Activated T-helper 2 cell treated with anti-CD3 and anti-CD28 coated beads, Interferon-gamma antibody, Interleukin-2, Interleukin-4, amounts not matched to agents 10 μg/mL and 5 μg/mL and 100 μg/mL, durations not matched to agents 14 hours and 24 hours and 36 hours (primary cell): ENCODE results near the gene ARHGAP12. TPM values are rescaled to one million over a fixed set of nuclear protein-coding genes. Genes with fewer than 3 reads are reported as not detected.
"Not testable (repeated sequence)": the region's sequence is repeated elsewhere in the genome, so short reads cannot be mapped to it uniquely, and the experiment has no call there.

Source experiments
- DNase-seq: peaks from one replicate; pipeline ENCODE4 v3.0.0; 2021; ENCODE audit warnings: low spot score
- H3K27ac Mint-ChIP-seq: one replicate; pipeline ENCODE4 v1.8.0; 2021; ENCODE audit warnings: mixed read lengths
- H3K27me3 Mint-ChIP-seq: one replicate; pipeline ENCODE4 v1.8.0; 2021; ENCODE audit warnings: low read depth, mixed read lengths
- H3K36me3 Mint-ChIP-seq: one replicate; pipeline ENCODE4 v1.8.0; 2021; ENCODE audit warnings: low read depth, mixed read lengths
- H3K4me1 Mint-ChIP-seq: one replicate; pipeline ENCODE4 v1.8.0; 2021; ENCODE audit warnings: low read depth, mixed read lengths
- H3K4me3 Mint-ChIP-seq: one replicate; pipeline ENCODE4 v1.8.0; 2021; ENCODE audit warnings: low read depth, mild to moderate bottlenecking, moderate library complexity, mixed read lengths
- H3K9me3 Mint-ChIP-seq: one replicate; pipeline ENCODE4 v1.8.0; 2021; ENCODE audit warnings: mixed read lengths
- intact Hi-C: fragments of 100-400 bp; cut with micrococcal nuclease; formaldehyde crosslinking; loops from one replicate; pipeline ENCODE4 v1.15.1; 2023
- total RNA-seq: library from RNA; stranded (reverse); gene quantifications from 2 replicates; pipeline ENCODE4 v1.2.3, GENCODE V29; 2022

Gene ARHGAP12
- total RNA-seq = 2.7 and 3.5 TPM in 2 replicates

- peak; percentile 66 for DNase-seq
- Mint-ChIP-seq H3K4me3 (peak within 1 kb of the TSS; percentile 83), H3K9me3 (no peaks in the 10 kb centered on the region), H3K27ac (peak within 1 kb of the TSS; percentile 67), H3K36me3 (peaks cover 4% of the 10 kb centered on the region), H3K27me3 (peaks cover 21% of the 10 kb centered on the region), H3K4me1 (peaks cover 39% of the 10 kb centered on the region)
- intact Hi-C loops = loop anchor here (5.0 to 10.0 kb wide), 5 partner anchors 66 to 416 kb away; partner anchors contain the start of genes EPC1 and KIF5B
These were observed at the start of gene ARHGAP12 for GRCh38 chr10:31928549-31929260. Gene ARHGAP12, minus strand, starts transcription at chr10:31928831. Its CDS starts 19,976 bp downstream, at chr10:31908855.

- Mint-ChIP-seq H3K36me3 (no peaks in the 10 kb centered on the region), H3K9me3 (peaks cover 8% of the 10 kb centered on the region), H3K4me3 (no peak overlapping the region), H3K4me1 (peaks cover 26% of the 10 kb centered on the region), H3K27ac (no peak overlapping the region), H3K27me3 (no peaks in the 10 kb centered on the region)
- DNase-seq = no peak
- intact Hi-C loops = no loop called here
These were observed 49.5 kb upstream of the ARHGAP12 start for GRCh38 chr10:31978156-31978483.

DNA sequence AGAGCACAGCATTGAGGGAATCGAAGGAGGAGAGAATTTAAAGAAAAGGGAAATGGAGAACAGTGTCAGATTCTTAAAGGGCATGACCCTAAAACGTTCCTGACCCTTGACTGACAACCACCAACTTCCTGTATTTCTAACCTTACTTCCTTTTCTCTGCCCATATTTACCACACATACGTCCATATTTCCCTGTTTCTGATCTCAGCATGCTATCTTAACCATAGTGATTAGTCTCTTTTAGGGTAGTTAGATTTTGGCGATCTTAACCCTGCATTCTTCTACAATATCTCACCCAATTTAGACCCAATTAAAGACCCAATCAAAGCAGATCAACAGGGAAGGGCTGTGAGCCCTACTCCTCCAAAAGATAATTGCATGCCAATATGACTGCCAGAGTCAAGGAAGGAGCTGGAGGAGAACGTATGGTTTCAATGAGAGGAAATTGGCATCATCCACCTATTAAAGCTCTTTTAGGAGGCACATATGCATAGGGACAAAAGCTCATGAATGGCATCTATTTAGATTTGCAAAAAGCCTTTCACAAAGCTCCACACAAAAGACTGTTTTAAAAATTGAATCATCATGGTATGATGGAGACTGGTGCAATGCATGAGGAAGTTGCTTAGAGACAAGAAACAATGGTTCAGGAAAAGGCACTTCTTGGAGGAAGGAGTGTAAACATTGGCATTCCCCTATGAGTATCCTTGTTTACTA, 49.0 kb upstream of the ARHGAP12 start:
- H3K4me3 Mint-ChIP-seq = no peak overlapping the region
- DNase-seq = no peak
- intact Hi-C loops = no loop called here
- peaks cover 26% of the 10 kb centered on the region for H3K4me1 Mint-ChIP-seq
- peaks cover 8% of the 10 kb centered on the region for H3K9me3 Mint-ChIP-seq
- H3K36me3 Mint-ChIP-seq = no peaks in the 10 kb centered on the region
- H3K27ac Mint-ChIP-seq = no peak overlapping the region
- no peaks in the 10 kb centered on the region for H3K27me3 Mint-ChIP-seq

- peaks cover 2% of the 10 kb centered on the region for H3K9me3 Mint-ChIP-seq
- no peak overlapping the region for H3K27ac Mint-ChIP-seq
- no peaks in the 10 kb centered on the region for H3K27me3 Mint-ChIP-seq
- no peak overlapping the region for H3K4me3 Mint-ChIP-seq
- H3K36me3 Mint-ChIP-seq = no peaks in the 10 kb centered on the region
- intact Hi-C loops = no loop called here
- peaks cover 26% of the 10 kb centered on the region for H3K4me1 Mint-ChIP-seq
- DNase-seq = no peak
These were observed 46.6 kb upstream of the ARHGAP12 start for GRCh38 chr10:31975157-31975765.

- Mint-ChIP-seq H3K4me1 (peaks cover 26% of the 10 kb centered on the region), H3K9me3 (no peaks in the 10 kb centered on the region), H3K27me3 (no peaks in the 10 kb centered on the region), H3K36me3 (no peaks in the 10 kb centered on the region), H3K27ac (no peak overlapping the region), H3K4me3 (no peak overlapping the region)
- intact Hi-C loops = no loop called here
- DNase-seq = no peak
These were observed 45.9 kb upstream of the ARHGAP12 start for GRCh38 chr10:31974434-31975124.

GRCh38 chr10:31972519-31973041, 43.9 kb upstream of the ARHGAP12 start:
- H3K27me3 Mint-ChIP-seq = no peaks in the 10 kb centered on the region
- H3K4me3 Mint-ChIP-seq = no peak overlapping the region
- H3K27ac Mint-ChIP-seq = no peak overlapping the region
- intact Hi-C loops = no loop called here
- no peaks in the 10 kb centered on the region for H3K36me3 Mint-ChIP-seq
- no peak for DNase-seq
- peaks cover 20% of the 10 kb centered on the region for H3K4me1 Mint-ChIP-seq
- H3K9me3 Mint-ChIP-seq = no peaks in the 10 kb centered on the region

DNA sequence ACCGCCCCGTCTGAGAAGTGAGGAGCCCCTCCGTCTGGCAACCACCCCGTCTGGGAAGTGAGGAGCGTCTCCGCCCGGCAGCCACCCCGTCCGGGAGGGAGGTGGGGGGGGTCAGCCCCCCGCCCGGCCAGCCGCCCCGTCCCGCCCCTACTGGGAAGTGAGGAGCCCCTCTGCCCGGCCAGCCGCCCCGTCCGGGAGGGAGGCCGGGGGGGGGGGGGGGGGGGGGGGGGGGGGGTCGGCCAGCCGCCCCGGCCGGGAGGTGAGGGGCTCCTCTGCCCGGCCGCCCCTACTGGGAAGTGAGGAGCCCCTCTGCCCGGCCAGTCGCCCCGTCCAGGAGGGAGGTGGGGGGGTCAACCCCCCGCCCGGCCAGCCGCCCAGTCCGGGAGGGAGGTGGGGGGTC, 41.2 kb upstream of the ARHGAP12 start:
- H3K27ac Mint-ChIP-seq, H3K4me1 Mint-ChIP-seq, H3K27me3 Mint-ChIP-seq, H3K36me3 Mint-ChIP-seq, H3K4me3 Mint-ChIP-seq, DNase-seq, intact Hi-C loops, H3K9me3 Mint-ChIP-seq: not testable (repeated sequence)

- H3K36me3 Mint-ChIP-seq = no peaks in the 10 kb centered on the region
- intact Hi-C loops = no loop called here
- no peak for DNase-seq
- H3K27ac Mint-ChIP-seq = no peak overlapping the region
- H3K4me3 Mint-ChIP-seq = no peak overlapping the region
- no peaks in the 10 kb centered on the region for H3K9me3 Mint-ChIP-seq
- H3K27me3 Mint-ChIP-seq = peaks cover 3% of the 10 kb centered on the region
- H3K4me1 Mint-ChIP-seq = peaks cover 18% of the 10 kb centered on the region
These were observed 35.0 kb upstream of the ARHGAP12 start for GRCh38 chr10:31963589-31963980.

- intact Hi-C loops = no loop called here
- Mint-ChIP-seq H3K27ac (no peak overlapping the region), H3K4me3 (no peak overlapping the region), H3K36me3 (no peaks in the 10 kb centered on the region), H3K4me1 (peaks cover 18% of the 10 kb centered on the region), H3K9me3 (no peaks in the 10 kb centered on the region), H3K27me3 (peaks cover 3% of the 10 kb centered on the region)
- no peak for DNase-seq
These were observed 34.4 kb upstream of the ARHGAP12 start for GRCh38 chr10:31962826-31963588.

GRCh38 chr10:31961277-31962074, 32.8 kb upstream of the ARHGAP12 start:
- H3K27me3 Mint-ChIP-seq = peaks cover 3% of the 10 kb centered on the region

DNA sequence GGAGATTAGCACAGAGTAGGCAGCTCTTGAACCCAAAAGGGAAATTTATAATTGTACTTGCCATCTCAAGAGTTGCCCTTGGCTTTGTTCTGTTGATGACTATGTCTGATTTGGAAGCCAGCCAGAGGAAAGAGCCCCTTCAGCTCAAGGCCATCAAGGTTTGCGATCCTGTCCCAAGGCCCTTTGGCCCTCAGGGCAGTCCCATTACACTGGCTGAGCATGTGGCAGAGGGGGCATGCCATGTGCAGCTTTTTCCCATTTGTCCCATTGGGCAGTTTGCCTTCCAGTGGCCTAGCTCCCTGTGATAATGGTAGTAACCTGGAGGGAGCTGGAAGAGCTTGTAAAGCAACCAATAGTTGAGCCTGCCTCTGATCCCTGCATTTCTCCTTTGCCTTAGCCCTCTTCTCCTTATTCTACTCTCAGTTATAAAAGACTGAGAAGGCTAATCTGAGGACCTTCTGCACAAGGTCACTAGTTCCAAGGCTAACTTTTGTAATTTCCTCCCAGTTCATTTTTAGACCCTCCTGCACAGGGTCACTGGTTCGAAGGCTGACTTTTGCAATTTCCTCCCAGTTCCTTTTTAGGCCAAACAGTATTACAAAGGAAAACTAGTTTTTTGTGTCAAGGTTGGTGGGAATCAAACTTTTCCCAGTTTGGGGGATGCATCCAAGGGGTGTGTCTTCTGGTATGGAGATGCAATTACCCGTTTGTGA, 31.0 kb upstream of the ARHGAP12 start:
- Mint-ChIP-seq H3K4me1 (peaks cover 20% of the 10 kb centered on the region), H3K27me3 (peaks cover 3% of the 10 kb centered on the region), H3K4me3 (no peak overlapping the region), H3K36me3 (no peaks in the 10 kb centered on the region), H3K9me3 (peaks cover 1% of the 10 kb centered on the region), H3K27ac (no peak overlapping the region)
- DNase-seq = no peak
- intact Hi-C loops = no loop called here

More at GRCh38 chr10:31961277-31962074, 32.8 kb upstream of the ARHGAP12 start:
- Mint-ChIP-seq H3K4me1 (peaks cover 18% of the 10 kb centered on the region), H3K36me3 (no peaks in the 10 kb centered on the region), H3K27ac (no peak overlapping the region), H3K9me3 (no peaks in the 10 kb centered on the region), H3K4me3 (no peak overlapping the region)
- no peak for DNase-seq
- intact Hi-C loops = no loop called here
